Mesendoderm (in vitro differentiated cells): ENCODE results near the gene CORO1C.

Experiments
- DNase-seq: peaks from one replicate; pipeline ENCODE4 v3.0.0; 2013
- H2AK5ac ChIP-seq: 2 replicates; pipeline ENCODE4 v1.6.1; 2013; ENCODE audit warnings: low read length, inconsistent platforms
- H2BK120ac ChIP-seq: 2 replicates; pipeline ENCODE4 v1.6.1; 2013; ENCODE audit warnings: low read depth, mild to moderate bottlenecking, low read length, moderate library complexity, mixed read lengths
- H2BK15ac ChIP-seq: replicated peaks from 2 replicates; pipeline ENCODE4 v1.6.1; 2013; ENCODE audit warnings: low read depth, mild to moderate bottlenecking, moderate library complexity
- H2BK5ac ChIP-seq: 2 replicates; pipeline ENCODE4 v1.6.1; 2013; ENCODE audit warnings: low read length, inconsistent platforms
- H3K18ac ChIP-seq: 2 replicates; pipeline ENCODE4 v1.6.1; 2013; ENCODE audit warnings: mild to moderate bottlenecking, low read length, mixed read lengths
- H3K23ac ChIP-seq: one replicate; pipeline ENCODE4 v1.6.1; 2013; ENCODE audit warnings: low read length
- H3K27ac ChIP-seq: 2 replicates; pipeline ENCODE4 v1.5.1; 2013; ENCODE audit warnings: low read depth, mild to moderate bottlenecking, inconsistent platforms, low read length, moderate library complexity
- H3K27me3 ChIP-seq: 2 replicates; pipeline ENCODE4 v1.6.1; 2013; ENCODE audit warnings: low read length, control low read depth, mild to moderate bottlenecking, inconsistent platforms; ENCODE audit not compliant: insufficient read depth, poor library complexity
- H3K36me3 ChIP-seq: 2 replicates; pipeline ENCODE4 v1.6.1; 2013; ENCODE audit warnings: low read length, inconsistent platforms; ENCODE audit not compliant: control insufficient read depth, insufficient read depth
- H3K4ac ChIP-seq: one replicate; pipeline ENCODE4 v1.6.1; 2013; ENCODE audit warnings: low read depth, mild to moderate bottlenecking, low read length, moderate library complexity
- H3K4me1 ChIP-seq: 2 replicates; pipeline ENCODE4 v1.6.1; 2013; ENCODE audit warnings: low read depth, low read length, inconsistent platforms; ENCODE audit not compliant: control insufficient read depth
- H3K4me2 ChIP-seq: 2 replicates; pipeline ENCODE4 v1.6.1; 2013; ENCODE audit warnings: low read length
- H3K4me3 ChIP-seq: 2 replicates; pipeline ENCODE4 v1.5.1; 2013; ENCODE audit warnings: mild to moderate bottlenecking, low read length
- H3K56ac ChIP-seq: one replicate; pipeline ENCODE4 v1.6.1; 2013; ENCODE audit warnings: low read length
- H3K79me1 ChIP-seq: 2 replicates; pipeline ENCODE4 v1.6.1; 2013; ENCODE audit warnings: low read length, inconsistent platforms
- H3K79me2 ChIP-seq: 2 replicates; pipeline ENCODE4 v1.6.1; 2013; ENCODE audit warnings: mild to moderate bottlenecking, low read length; ENCODE audit not compliant: control insufficient read depth, insufficient read depth
- H3K9ac ChIP-seq: 2 replicates; pipeline ENCODE4 v1.6.1; 2013; ENCODE audit warnings: low read length, inconsistent platforms
- H4K5ac ChIP-seq: one replicate; pipeline ENCODE4 v1.6.1; 2013; ENCODE audit warnings: low read length
- H4K8ac ChIP-seq: one replicate; pipeline ENCODE4 v1.6.1; 2013; ENCODE audit warnings: low read depth, mild to moderate bottlenecking, control low read depth, low read length, moderate library complexity
- WGBS: extraction: QIAGEN DNeasy Blood & Tissue Kit; methylation state at CpG from one replicate; pipeline ENCODE4 v1.1.7; 2013; ENCODE audit warnings: low lambda C conversion rate, missing lambda C conversion rate; ENCODE audit not compliant: insufficient coverage; ENCODE audit errors: extremely low coverage; 5-methylcytosine and 5-hydroxymethylcytosine counted together

The CORO1C gene

DNA sequence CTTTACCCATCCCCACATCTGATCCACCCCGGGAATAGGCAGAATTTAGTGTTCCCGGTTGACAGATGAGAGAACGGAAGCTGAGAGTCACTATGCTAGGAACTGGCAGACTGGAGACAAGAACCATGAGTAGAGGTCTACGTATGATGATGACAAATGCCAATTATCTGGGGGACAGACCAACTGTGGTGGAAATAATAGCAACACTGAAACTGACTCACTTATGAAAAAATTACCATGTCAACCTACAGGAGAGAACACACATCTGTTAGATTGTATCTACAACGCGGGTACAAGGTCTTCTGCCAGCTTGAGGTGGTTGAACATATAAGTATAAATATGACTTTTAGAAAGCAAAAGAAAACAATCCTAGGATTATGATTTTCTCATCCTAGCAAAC, 82.2 kb downstream of the CORO1C start:
- no peak overlapping the region for H3K9ac ChIP-seq
- H3K79me2 ChIP-seq, result no peaks in the 10 kb centered on the region
- H3K56ac ChIP-seq, result no peak overlapping the region
- H3K4me1 ChIP-seq, result no peaks in the 10 kb centered on the region
- H2AK5ac ChIP-seq, result no peak overlapping the region
- H4K8ac ChIP-seq, result no peak overlapping the region
- no peak overlapping the region for H2BK5ac ChIP-seq
- no peaks in the 10 kb centered on the region for H3K79me1 ChIP-seq
- H2BK15ac ChIP-seq, result no peak overlapping the region
- H3K4me3 ChIP-seq, result no peak overlapping the region
- H3K18ac ChIP-seq, result no peak overlapping the region
- no peak overlapping the region for H3K23ac ChIP-seq
- H3K4ac ChIP-seq, result no peak overlapping the region
- no peak overlapping the region for H3K4me2 ChIP-seq
- no peak overlapping the region for H2BK120ac ChIP-seq
- DNase-seq, result no peak
- no peak overlapping the region for H4K5ac ChIP-seq
- H3K36me3 ChIP-seq, result peaks cover 9% of the 10 kb centered on the region
- H3K27ac ChIP-seq, result no peak overlapping the region
- whole genome bisulfite sequencing, result no CpG with 5 or more reads among the region's 6 CpGs
- no peaks in the 10 kb centered on the region for H3K27me3 ChIP-seq

DNA sequence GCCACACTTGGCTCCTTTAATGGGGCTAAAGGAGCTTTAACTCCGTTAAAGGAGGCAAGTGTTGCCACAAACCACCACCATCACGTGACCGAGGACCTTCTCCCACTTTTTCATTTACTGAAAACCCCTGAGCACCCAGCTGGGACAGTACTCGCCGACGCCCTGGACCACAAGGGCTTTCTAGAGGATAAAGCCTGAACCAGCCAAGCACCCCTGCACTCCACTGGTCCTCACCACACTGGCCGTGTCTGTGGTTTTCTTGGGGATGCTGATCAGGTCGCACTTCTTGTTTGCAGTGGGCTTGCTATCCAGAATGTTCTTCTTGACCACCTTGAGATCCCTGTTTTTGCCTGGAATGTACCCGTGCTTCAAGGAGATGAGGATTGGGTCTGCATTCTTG, 82.9 kb downstream of the CORO1C start:
- no CpG with 5 or more reads among the region's 9 CpGs for WGBS

GRCh38 chr12:108647585-108648287, 83.6 kb downstream of the CORO1C start:
- no peak overlapping the region for H4K8ac ChIP-seq
- no peak overlapping the region for H3K4ac ChIP-seq
- no peak overlapping the region for H2BK5ac ChIP-seq
- DNase-seq, result no peak
- H3K27ac ChIP-seq, result no peak overlapping the region
- H3K79me2 ChIP-seq, result no peaks in the 10 kb centered on the region
- H3K27me3 ChIP-seq, result no peaks in the 10 kb centered on the region
- H2AK5ac ChIP-seq, result no peak overlapping the region
- no peak overlapping the region for H3K56ac ChIP-seq
- H3K9ac ChIP-seq, result no peak overlapping the region
- H3K18ac ChIP-seq, result no peak overlapping the region
- H3K23ac ChIP-seq, result no peak overlapping the region
- H2BK120ac ChIP-seq, result no peak overlapping the region
- H3K4me3 ChIP-seq, result no peak overlapping the region
- peaks cover 9% of the 10 kb centered on the region for H3K36me3 ChIP-seq
- no peaks in the 10 kb centered on the region for H3K4me1 ChIP-seq
- no peak overlapping the region for H4K5ac ChIP-seq
- H3K79me1 ChIP-seq, result no peaks in the 10 kb centered on the region
- no peak overlapping the region for H2BK15ac ChIP-seq
- WGBS, result no CpG with 5 or more reads among the region's 11 CpGs
- H3K4me2 ChIP-seq, result no peak overlapping the region

More for the DNA sequence above, 82.9 kb downstream of the CORO1C start:
- no peaks in the 10 kb centered on the region for H3K79me2 ChIP-seq
- H3K56ac ChIP-seq, result no peak overlapping the region
- H2AK5ac ChIP-seq, result no peak overlapping the region
- H3K36me3 ChIP-seq, result peaks cover 9% of the 10 kb centered on the region
- H2BK120ac ChIP-seq, result no peak overlapping the region
- no peak overlapping the region for H2BK5ac ChIP-seq
- no peak overlapping the region for H3K27ac ChIP-seq
- H2BK15ac ChIP-seq, result no peak overlapping the region
- no peaks in the 10 kb centered on the region for H3K79me1 ChIP-seq
- no peak overlapping the region for H3K9ac ChIP-seq
- H3K27me3 ChIP-seq, result no peaks in the 10 kb centered on the region
- no peak overlapping the region for H4K8ac ChIP-seq
- no peak overlapping the region for H3K4ac ChIP-seq
- no peak overlapping the region for H3K4me2 ChIP-seq
- no peak for DNase-seq
- H3K18ac ChIP-seq, result no peak overlapping the region
- no peak overlapping the region for H3K4me3 ChIP-seq
- H4K5ac ChIP-seq, result no peak overlapping the region
- H3K4me1 ChIP-seq, result no peaks in the 10 kb centered on the region
- H3K23ac ChIP-seq, result no peak overlapping the region

- no peak overlapping the region for H3K4me3 ChIP-seq
These were observed 84.4 kb downstream of the CORO1C start for GRCh38 chr12:108646600-108647579.

GRCh38 chr12:108645686-108646599, 85.4 kb downstream of the CORO1C start:
- Histone ChIP-seq H3K36me3 (peaks cover 7% of the 10 kb centered on the region), H3K18ac (no peak overlapping the region)
- DNase-seq, result no peak

More at GRCh38 chr12:108646600-108647579, 84.4 kb downstream of the CORO1C start:
- H3K23ac ChIP-seq, result no peak overlapping the region
- H3K79me2 ChIP-seq, result no peaks in the 10 kb centered on the region
- WGBS, result no CpG with 5 or more reads among the region's 10 CpGs
- H4K8ac ChIP-seq, result no peak overlapping the region
- H3K27ac ChIP-seq, result no peak overlapping the region
- no peak overlapping the region for H3K9ac ChIP-seq
- no peak overlapping the region for H2BK5ac ChIP-seq
- no peak overlapping the region for H3K4ac ChIP-seq
- H3K36me3 ChIP-seq, result peaks cover 9% of the 10 kb centered on the region
- H2BK15ac ChIP-seq, result no peak overlapping the region
- no peak overlapping the region for H4K5ac ChIP-seq
- H3K79me1 ChIP-seq, result no peaks in the 10 kb centered on the region
- no peaks in the 10 kb centered on the region for H3K27me3 ChIP-seq
- no peak overlapping the region for H3K18ac ChIP-seq
- no peak overlapping the region for H3K56ac ChIP-seq
- no peak overlapping the region for H2AK5ac ChIP-seq
- H2BK120ac ChIP-seq, result no peak overlapping the region
- H3K4me1 ChIP-seq, result no peaks in the 10 kb centered on the region
- no peak for DNase-seq
- H3K4me2 ChIP-seq, result no peak overlapping the region

More at GRCh38 chr12:108645686-108646599, 85.4 kb downstream of the CORO1C start:
- Histone ChIP-seq H3K56ac (no peak overlapping the region), H3K79me2 (no peaks in the 10 kb centered on the region), H3K4ac (no peak overlapping the region), H3K4me1 (no peaks in the 10 kb centered on the region), H3K79me1 (no peaks in the 10 kb centered on the region), H2BK5ac (no peak overlapping the region), H3K23ac (no peak overlapping the region), H2AK5ac (no peak overlapping the region), H3K9ac (no peak overlapping the region), H3K27ac (no peak overlapping the region), H3K4me3 (no peak overlapping the region), H2BK120ac (no peak overlapping the region), H2BK15ac (no peak overlapping the region), H3K4me2 (no peak overlapping the region), H4K5ac (no peak overlapping the region), H3K27me3 (no peaks in the 10 kb centered on the region), H4K8ac (no peak overlapping the region)
- whole genome bisulfite sequencing, result no CpG with 5 or more reads among the region's 15 CpGs
